ENCODE data around the gene FN3K. TPM values are rescaled to one million over a fixed set of nuclear protein-coding genes. Genes with fewer than 3 reads are reported as not detected.
A peak's percentile ranks its signal among the peaks of the same experiment; 100 is the strongest.
"Not testable (repeated sequence)": the region's sequence is repeated elsewhere in the genome, so short reads cannot be mapped to it uniquely, and the experiment has no call there.

The FN3K gene
- total RNA-seq, 1 experiment from 2014 or later: 0.03 TPM

DNA sequence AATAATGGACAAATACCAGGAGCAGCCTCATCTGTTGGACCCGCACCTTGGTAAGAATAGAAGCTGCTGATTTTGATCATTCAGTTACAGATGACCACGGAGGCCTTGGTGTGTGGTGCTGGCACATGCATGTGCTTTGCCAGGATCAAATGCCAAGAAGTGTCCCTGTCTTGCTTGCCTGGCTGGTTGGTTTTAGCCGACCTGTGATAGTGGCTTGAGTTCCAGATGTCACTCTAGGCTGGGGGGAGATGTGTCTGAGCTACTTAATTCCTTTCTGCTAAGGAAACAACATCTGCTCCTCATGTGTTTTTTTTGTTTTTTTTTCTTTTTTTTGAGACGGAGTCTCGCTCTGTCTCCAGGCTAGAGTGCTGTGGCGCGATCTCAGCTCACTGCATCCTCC, 20.8 kb downstream of the FN3K start:
- in situ Hi-C loops (cut with HindIII; ENCODE audit: low sequenced_read_pairs): no loop called here
- DNase-seq (ENCODE audit: low spot score): no peak

DNA sequence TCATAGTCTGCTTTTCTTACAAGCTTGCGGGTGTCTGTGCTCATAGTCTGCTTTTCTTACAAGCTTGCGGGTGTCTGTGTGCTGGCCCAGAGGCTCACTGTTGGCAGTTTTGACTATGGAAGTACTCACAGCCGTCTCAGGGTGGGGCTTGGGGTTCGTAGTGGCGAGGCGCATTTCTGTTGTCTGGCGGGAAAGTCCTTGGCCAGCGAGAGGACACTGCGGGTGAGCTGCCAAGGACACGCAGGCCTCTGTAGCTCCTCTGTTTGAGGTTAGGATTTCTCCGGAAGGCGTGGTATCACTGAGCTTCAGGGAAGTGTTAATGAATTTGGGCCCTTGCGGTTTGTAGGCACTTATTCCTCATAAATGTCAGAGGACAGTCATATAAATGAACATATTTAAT, 30.0 kb downstream of the FN3K start:
- in situ Hi-C loops (cut with HindIII; ENCODE audit: low sequenced_read_pairs): loop anchor here (10.0 kb wide), 1 partner anchor 101 kb away; no protein-coding TSS in a partner anchor
- peak; percentile 21 for DNase-seq (ENCODE audit: low spot score)

DNA sequence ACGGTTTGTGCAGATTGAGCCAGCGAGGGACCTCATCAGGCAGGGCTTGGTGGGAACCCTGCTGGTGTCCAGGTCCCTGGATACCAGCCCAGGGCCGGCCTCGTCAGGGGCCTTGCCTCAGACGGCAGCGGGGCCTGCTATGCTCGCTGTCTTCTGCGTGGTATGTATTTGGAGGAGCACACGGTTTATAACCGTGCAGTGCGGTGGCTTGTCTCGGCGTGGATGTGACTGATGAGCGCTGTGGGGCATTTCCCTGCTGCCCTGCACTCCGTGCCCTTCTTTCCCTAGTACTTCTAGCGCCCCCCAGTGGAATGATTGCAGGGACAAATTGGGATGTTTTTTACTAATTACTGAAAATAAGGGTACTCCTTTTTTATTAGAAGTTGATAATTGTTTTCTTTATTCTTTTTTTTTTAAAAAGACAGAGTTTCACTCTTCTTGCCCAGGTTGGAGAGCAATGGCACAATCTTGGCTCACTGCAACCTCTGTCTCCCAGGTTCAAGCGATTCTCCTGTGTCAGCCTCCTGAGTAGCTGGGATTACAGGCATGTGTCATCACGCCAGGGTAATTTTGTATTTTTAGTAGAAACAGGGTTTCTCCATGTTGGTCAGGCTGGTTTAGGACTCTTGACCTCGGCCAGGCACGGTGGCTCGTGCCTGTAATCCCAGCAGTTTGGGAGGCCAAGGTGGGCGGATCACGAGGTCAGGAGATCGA, 31.8 kb downstream of the FN3K start:
- in situ Hi-C loops (cut with HindIII; ENCODE audit: low sequenced_read_pairs): loop anchor here (10.0 kb wide), 1 partner anchor 102 kb away; no protein-coding TSS in a partner anchor
- DNase-seq (ENCODE audit: low spot score): peak; percentile 32

DNA sequence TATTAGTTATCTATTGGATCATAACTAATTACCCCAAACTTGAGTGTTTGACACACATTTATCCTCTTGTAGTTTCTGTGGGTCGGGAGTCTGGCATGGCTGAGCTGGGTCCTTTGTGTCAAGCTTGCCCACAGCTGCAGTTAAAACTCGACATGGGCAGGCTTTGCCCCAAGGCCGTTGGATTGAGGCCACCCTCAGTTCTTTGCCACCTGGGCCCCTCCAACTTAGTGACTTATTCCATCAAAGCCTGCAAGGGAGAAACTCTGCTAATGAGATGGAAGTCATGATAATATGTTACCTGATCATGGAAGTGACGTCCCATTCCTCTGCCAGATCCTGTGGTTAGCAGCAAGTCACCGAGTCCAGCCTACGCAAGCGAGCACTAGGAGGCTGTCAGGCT, 33.6 kb downstream of the FN3K start:
- in situ Hi-C loops (cut with HindIII; ENCODE audit: low sequenced_read_pairs): loop anchor here (10.0 kb wide), 1 partner anchor 104 kb away; no protein-coding TSS in a partner anchor
- DNase-seq (ENCODE audit: low spot score): no peak

DNA sequence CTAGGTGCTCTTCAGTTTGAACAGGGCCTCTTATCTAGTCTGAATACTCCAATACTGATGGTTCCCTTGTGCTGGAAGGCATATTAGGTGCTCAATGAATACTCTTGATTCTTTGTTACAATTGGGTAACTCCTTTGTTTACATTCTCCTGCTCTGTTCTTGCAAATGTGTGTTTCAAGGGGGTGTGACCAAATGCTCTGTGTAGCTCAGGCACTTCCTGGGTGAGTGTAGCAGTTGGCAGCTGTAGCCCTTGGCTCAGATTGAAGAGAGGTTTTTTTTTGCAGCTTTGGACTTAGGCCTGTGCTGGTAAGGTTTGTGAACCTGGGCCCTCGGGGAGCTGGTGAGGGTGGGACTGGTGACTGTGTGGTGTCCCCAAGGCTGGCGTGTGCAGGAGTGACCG, 36.6 kb downstream of the FN3K start:
- in situ Hi-C loops (cut with HindIII; ENCODE audit: low sequenced_read_pairs): no loop called here
- no peak for DNase-seq (ENCODE audit: low spot score)

DNA sequence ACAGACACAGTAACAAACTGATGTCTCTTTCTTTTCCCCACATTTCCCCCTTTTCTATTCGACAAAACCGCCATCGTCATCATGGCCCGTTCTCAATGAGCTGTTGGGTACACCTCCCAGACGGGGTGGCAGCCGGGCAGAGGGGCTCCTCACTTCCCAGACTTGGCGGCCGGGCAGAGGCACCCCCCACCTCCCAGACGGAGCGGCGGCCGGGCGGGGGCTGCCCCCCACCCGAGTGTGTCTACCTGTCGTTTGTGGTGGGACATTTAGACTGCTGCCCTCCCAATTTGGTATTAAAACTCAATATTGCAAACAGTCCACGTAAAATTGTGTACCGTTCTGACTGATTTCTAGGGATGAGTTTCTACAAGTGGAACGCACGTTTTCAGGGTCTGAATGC, 39.0 kb downstream of the FN3K start:
- in situ Hi-C loops (cut with HindIII; ENCODE audit: low sequenced_read_pairs); DNase-seq (ENCODE audit: low spot score): not testable (repeated sequence)

DNA sequence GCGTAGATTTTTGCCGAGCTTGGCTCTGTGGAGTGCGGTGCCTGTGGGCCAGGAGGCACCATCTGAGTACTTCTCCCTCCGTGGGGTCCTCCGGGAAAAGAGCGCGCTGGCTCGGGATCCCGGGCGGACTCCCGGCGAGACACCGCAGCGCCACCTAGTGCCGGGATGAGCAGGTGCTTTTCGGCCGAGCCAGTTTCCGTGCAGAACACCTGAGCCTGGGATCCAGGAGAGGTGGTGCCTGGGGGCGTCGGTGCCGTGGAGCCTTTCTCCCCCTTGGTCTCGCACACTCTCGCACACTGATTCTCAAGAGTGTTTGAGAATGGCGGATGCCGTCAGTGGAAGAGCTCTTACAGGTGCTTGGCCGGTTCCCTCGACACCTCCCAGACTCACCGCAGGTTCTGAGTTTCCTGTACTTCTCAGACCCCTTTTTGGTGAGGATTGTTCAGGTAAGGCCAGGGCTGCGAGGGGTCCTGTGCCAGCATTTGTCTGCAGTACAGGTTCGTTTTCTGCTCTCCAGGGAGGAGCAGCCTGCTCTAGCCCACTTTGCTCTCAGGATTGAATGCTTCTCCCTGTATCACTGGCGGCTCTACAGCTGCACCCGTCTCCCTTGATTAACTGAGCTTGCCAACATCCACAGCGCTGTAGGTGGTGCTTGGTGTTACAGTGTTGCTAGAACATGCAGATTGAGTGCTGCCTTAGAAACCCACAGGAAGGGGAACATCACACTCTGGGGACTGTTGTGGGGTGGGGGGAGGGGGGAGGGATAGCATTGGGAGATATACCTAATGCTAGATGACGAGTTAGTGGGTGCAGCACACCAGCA, 39.8 kb downstream of the FN3K start:
- in situ Hi-C loops (cut with HindIII; ENCODE audit: low sequenced_read_pairs): no loop called here
- peak; percentile 67 for DNase-seq (ENCODE audit: low spot score)

DNA sequence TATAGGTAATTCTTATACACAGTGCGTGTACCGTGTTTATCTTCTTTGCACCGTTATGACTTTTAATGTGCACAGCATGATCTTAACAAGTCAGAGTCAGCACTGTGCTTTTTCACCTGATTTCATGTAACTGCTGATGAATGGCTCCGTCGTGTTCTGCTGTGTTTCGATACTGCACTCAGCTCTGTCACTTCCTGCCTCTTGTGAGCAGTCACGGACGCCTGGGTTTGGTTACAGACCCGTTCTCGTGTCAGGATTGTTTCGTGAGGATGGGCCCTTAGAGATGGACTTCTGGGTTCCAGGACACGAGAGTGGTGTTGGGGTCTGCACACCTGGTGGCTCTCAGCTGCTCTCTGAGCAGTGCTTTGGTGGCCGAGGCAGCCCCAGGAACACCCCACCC, 41.0 kb downstream of the FN3K start:
- in situ Hi-C loops (cut with HindIII; ENCODE audit: low sequenced_read_pairs): no loop called here
- no peak for DNase-seq (ENCODE audit: low spot score)

DNA sequence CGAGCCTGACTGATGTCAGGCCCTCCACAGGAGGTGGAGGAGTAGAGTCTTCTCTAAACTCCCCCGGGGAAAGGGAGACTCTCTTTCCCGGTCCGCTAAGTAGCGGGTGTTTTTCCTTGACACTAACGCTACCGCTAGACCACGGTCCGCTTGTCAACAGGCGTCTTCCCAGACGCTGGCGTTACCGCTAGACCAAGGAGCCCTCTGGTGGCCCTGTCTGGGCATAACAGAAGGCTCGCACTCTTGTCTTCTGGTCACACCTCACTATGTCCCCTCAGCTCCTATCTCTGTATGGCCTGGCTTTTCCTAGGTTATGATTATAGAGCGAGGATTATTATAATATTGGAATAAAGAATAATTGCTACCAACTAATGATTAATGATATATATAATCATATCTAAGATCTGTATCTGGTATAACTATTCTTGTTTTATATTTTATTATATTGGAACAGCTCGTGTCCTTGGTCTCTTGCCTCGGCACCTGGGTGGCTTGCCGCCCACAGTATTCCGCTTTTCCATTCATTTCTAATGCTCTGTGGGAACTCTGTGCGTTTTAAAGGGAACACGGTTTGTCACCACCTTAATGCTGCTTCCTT, 42.5 kb downstream of the FN3K start:
- in situ Hi-C loops (cut with HindIII; ENCODE audit: low sequenced_read_pairs); DNase-seq (ENCODE audit: low spot score): not testable (repeated sequence)

DNA sequence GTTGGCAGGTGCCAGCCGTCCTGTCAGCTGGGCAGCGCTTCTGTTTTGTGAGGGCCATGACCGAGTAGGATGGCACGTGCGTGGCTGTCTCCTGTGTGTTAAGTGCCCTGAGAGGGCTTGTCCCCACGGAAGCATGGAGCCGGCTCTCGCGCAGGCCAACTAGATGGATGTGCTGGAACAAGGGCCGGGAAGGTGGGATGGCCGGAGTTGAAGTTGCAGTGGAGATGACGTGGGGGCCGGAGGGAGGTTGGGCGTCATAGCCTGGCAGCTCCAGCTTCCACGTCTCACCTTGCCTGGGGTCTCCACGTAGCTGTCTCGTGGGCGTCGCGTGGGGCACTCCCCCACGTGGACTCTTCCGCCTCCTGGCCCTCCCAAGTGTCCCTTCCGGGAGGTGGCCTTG, 44.1 kb downstream of the FN3K start:
- in situ Hi-C loops (cut with HindIII; ENCODE audit: low sequenced_read_pairs): no loop called here
- DNase-seq (ENCODE audit: low spot score): no peak

DNA sequence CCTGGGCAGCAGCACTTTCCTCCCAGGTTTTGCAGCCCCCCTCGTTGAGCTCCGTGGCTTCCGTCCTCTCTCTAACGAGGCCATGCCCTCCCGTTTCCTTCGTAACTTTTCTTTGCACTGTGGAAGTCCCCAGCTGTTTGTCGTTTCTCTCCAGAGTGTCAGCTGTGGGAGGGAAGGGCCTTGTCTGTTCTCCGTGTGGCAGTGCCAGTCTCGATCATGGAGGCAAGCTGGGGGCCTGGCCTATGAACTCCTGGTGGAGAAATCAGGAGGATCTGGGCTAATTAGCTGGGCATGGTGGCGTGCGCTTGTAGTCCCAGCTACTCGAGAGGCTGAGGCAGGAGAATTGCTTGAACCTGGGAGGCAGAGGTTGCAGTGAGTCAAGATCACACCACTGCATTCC, 44.8 kb downstream of the FN3K start:
- in situ Hi-C loops (cut with HindIII; ENCODE audit: low sequenced_read_pairs): no loop called here
- no peak for DNase-seq (ENCODE audit: low spot score)

DNA sequence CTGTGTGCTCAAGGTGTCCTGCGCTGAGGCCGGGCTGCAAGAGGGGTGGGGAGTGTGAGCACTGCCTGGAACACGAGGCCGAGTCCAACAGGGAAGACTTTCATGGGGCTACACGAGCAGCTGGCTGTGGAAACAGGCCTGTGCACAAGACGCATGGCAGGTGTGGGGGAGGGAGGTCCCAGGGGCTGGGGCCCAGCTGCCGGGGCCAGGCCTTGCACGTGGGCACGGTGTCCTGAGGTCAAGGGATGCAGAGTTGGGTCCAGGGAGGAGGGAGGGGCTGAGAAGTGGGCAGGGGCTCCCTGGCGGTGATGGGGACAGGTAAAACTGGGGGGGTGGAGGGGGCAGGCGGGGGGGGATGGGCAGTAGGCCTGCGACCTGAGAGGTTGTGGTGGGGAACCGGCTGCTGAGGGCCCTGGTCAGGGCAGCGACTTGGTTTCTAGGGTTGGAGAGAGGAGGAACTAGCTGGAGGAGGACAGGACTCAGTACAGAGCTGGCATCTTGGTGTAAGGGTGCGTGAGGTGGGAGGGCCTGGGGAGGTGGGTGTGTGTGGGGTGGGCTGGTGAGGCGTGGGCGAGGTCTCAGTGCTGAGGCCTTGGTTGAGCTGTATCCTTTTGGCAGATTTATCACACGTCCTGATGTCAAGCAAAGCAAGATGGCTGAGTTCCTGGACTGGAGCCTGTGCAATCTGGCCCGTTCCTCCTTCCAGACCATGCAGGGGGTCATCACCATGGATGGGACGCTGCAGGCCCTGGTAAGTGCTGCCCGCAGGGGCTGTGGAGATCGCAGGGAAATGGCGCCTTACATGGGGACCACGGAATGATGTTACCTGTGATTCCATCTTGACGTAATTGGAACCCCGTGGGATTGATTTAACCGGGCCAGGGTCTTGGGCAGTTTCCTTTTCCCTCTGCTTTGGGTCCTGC, 45.8 kb downstream of the FN3K start:
- DNase-seq (ENCODE audit: low spot score): no peak
- in situ Hi-C loops (cut with HindIII; ENCODE audit: low sequenced_read_pairs): no loop called here

DNA sequence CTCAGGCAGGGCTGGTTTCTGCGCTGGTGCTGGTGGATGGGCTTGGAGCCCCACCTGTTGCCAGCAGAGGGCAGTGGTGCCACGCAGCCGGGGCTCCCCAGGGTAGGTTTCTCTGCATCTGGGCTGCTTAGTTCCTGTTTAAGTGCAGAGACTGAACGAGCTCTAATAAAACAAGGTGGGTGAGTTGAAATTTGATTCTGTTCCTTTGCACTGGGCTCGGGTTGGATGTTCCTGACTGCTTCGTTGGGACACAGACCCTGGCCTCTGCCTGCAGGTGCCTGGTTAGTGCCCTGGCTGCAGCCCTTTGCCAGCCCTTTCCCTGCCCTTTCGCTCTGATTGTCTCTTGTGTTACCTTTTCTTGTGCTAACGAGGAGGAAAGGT, 46.5 kb downstream of the FN3K start:
- in situ Hi-C loops (cut with HindIII; ENCODE audit: low sequenced_read_pairs): no loop called here
- peak; percentile 85 for DNase-seq (ENCODE audit: low spot score)

DNA sequence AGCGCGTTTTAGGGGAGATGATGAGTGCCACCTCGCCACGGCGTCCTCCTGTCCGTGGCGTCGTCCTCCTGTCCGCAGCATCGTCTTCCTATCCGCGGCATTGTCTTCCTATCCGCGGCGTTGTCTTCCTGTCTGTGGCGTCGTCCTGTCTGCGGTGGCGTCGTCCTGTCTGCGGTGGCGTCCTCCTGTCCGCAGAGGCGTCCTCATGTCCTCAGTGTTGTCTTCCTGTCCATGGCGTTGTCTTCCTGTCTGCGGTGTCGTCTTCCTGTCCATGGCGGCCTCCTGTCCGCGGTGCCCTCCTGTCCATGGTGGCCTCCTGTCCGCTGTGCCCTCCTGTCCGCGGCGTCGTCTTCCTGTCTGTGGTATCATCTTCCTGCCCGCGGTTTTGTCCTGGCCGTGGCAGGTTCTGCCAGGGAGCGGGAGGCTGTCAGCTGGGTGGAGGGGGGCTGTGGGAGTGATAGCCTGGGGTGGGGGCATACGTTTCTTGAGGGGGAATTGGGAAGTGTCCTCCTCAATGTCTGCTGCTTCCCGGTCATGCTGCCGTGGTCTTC, 47.3 kb downstream of the FN3K start:
- in situ Hi-C loops (cut with HindIII; ENCODE audit: low sequenced_read_pairs): no loop called here
- no peak for DNase-seq (ENCODE audit: low spot score)

DNA sequence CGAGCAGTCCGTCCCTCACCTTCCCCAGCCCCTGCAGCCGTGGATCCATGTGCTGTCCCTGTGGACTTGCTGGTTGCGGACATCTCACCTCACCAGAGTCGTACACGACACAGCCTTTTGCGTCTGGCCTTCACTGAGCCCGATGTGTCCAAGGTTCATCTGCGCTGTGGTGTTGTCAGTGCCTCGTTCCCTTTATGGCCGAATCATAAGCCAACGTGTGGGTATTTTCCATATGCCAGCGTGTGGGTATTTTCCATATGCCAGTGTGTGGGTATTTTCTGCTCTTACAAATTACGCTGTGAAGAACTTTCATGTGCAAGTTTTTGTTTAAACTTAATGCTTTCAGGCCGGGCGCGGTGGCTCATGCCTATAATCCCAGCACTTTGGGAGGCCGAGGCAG, 48.1 kb downstream of the FN3K start:
- in situ Hi-C loops (cut with HindIII; ENCODE audit: low sequenced_read_pairs): no loop called here
- no peak for DNase-seq (ENCODE audit: low spot score)

DNA sequence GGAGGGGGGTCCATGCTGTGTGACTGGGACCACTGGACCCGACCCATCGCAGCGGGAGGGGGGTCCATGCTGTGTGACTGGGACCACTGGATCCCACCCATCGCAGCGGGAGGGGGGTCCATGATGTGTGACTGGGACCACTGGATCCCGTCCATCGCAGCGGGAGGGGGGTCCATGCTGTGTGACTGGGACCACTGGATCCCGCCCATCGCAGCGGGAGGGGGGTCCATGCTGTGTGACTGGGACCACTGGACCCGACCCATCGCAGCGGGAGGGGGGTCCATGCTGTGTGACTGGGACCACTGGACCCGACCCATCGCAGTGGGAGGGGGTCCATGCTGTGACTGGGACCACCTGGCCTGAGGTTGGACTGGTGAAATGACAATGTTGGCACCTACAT, 50.2 kb downstream of the FN3K start:
- DNase-seq (ENCODE audit: low spot score); in situ Hi-C loops (cut with HindIII; ENCODE audit: low sequenced_read_pairs): not testable (repeated sequence)

DNA sequence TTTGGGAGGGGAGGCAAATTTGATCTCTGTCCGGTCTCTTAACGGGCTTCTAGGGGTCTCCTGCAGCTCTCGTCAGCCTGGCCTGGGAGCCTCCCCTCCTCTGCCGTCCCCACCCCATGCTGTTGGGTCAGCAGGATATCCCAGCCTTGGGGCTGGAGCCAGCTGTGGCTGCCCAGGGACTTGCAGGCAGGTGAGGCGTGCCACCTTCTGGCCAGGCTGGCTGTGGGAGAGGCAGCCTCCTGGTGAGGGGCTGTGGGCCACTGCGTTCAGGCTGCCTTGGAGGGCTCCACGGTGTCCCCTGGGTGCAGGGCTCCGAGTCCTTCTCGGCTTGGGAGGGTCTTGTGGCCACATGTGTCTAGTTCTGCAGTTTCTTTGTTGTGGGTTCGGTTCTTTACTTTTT, 51.0 kb downstream of the FN3K start:
- DNase-seq (ENCODE audit: low spot score): no peak
- in situ Hi-C loops (cut with HindIII; ENCODE audit: low sequenced_read_pairs): no loop called here

DNA sequence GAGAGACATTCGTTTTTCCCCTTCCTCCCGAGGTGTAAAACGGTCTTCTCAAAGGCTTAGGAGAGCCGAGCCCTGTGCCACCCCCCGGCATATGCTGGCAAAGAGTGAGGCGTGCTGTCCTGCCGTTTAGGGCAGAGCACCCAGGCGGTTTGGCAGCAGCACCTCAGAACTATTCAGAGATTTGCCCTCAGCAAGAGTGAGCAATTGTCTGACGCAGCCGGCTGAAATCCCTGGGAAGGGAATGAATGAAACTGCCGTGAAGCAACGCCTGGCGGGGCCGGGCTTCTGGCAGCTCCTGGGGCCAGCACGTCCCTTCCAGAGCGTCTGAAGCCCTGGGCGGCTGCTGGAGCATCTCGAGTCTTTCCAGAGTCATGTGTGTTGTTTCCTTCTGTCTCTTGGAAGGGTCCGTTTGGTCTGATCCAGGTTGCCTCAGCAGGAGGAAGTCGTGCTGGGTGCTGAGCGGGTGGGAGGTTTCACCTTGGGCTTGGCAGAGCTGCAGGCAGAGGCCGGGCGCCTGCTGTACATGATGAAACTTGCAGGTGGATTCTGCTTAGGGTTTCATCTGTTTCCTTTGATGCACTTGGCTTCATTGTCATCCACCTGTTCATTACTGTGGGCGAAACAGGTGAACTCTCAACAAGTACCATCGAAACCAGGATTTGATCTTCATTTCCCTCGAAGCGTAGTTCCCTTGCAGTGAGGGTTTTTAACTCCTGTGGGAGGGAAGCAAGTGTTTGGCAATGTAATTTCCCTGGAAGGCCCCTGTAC, 51.9 kb downstream of the FN3K start:
- in situ Hi-C loops (cut with HindIII; ENCODE audit: low sequenced_read_pairs): no loop called here
- DNase-seq (ENCODE audit: low spot score): peak; percentile 65
